GM12875 (cell line): Measurements from ENCODE around the gene ARID1A.
"Not testable (repeated sequence)": the region's sequence is repeated elsewhere in the genome, so short reads cannot be mapped to it uniquely, and the experiment has no call there.

Experiments used
- H3K4me3 ChIP-seq: one replicate; pipeline ENCODE4 v1.5.1; 2011; ENCODE audit warnings: low read depth, low read length, control low read depth
- CTCF ChIP-seq: IDR thresholded peaks from 2 replicates; pipeline ENCODE4 v1.5.1; 2011; ENCODE audit warnings: low read depth, mild to moderate bottlenecking, control low read depth, inconsistent platforms, low read length, moderate library complexity, borderline replicate concordance; ENCODE audit not compliant: insufficient read depth

The ARID1A gene

GRCh38 chr1:26723013-26723991 lies 27.5 kb downstream of the ARID1A start:
- no peak for TF ChIP-seq CTCF
- no peak overlapping the region for H3K4me3 ChIP-seq

GRCh38 chr1:26724118-26724517 lies 28.3 kb downstream of the ARID1A start:
- no peak for TF ChIP-seq CTCF
- no peak overlapping the region for H3K4me3 ChIP-seq

GRCh38 chr1:26724926-26725325 lies 29.1 kb downstream of the ARID1A start:
- TF ChIP-seq CTCF: no peak
- no peak overlapping the region for H3K4me3 ChIP-seq

- not testable (repeated sequence) for H3K4me3 ChIP-seq
Observed at GRCh38 chr1:26725904-26726303, 30.1 kb downstream of the ARID1A start.

- TF ChIP-seq CTCF: no peak
Observed at GRCh38 chr1:26726784-26727183, 31.0 kb downstream of the ARID1A start.

GRCh38 chr1:26727476-26727875 lies 31.7 kb downstream of the ARID1A start:
- H3K4me3 ChIP-seq: no peak overlapping the region
- no peak for TF ChIP-seq CTCF

More at GRCh38 chr1:26726784-26727183, 31.0 kb downstream of the ARID1A start:
- H3K4me3 ChIP-seq: no peak overlapping the region

GRCh38 chr1:26728645-26729044 lies 32.8 kb downstream of the ARID1A start:
- H3K4me3 ChIP-seq: no peak overlapping the region

More at GRCh38 chr1:26728645-26729044, 32.8 kb downstream of the ARID1A start:
- no peak for TF ChIP-seq CTCF
